Nephron (organoid): Measurements from ENCODE around the gene NINJ2.

ENCODE experiments used
- H3K27ac Mint-ChIP-seq, 3 experiments: 2 replicates each; pipeline ENCODE4 v1.8.0; 2020; ENCODE audit warnings: mixed read lengths in 3 of 3, mild to moderate bottlenecking in 2 of 3, moderate library complexity in 1 of 3
- H3K27me3 Mint-ChIP-seq: 2 replicates; pipeline ENCODE4 v1.8.0; 2021; ENCODE audit warnings: low read depth, mild to moderate bottlenecking, moderate library complexity, mixed read lengths
- H3K36me3 Mint-ChIP-seq: 2 replicates; pipeline ENCODE4 v1.8.0; 2020; ENCODE audit warnings: low read depth, mixed read lengths
- H3K4me1 Mint-ChIP-seq: 2 replicates; pipeline ENCODE4 v1.8.0; 2020; ENCODE audit warnings: mixed read lengths
- H3K4me3 Mint-ChIP-seq, 3 experiments: 2 replicates each; pipeline ENCODE4 v1.8.0; 2020; ENCODE audit warnings: mild to moderate bottlenecking in 3 of 3, mixed read lengths in 3 of 3, moderate library complexity in 2 of 3
- H3K9me3 Mint-ChIP-seq: 2 replicates; pipeline ENCODE4 v1.8.0; 2020; ENCODE audit warnings: mixed read lengths
- TF ChIP-seq, protein P1 (sequence below), 3 experiments: fragments of 200-600 bp; sonication (generic); IDR thresholded peaks; one replicate each; pipeline ENCODE4 v1.5.0; 2021; ENCODE audit warnings: antibody characterized with exemption in 3 of 3; ENCODE audit not compliant: unreplicated experiment in 3 of 3

The NINJ2 gene

GRCh38 chr12:666066-666465, 2.8 kb upstream of the NINJ2 start:
- TF ChIP-seq, protein P1, sequence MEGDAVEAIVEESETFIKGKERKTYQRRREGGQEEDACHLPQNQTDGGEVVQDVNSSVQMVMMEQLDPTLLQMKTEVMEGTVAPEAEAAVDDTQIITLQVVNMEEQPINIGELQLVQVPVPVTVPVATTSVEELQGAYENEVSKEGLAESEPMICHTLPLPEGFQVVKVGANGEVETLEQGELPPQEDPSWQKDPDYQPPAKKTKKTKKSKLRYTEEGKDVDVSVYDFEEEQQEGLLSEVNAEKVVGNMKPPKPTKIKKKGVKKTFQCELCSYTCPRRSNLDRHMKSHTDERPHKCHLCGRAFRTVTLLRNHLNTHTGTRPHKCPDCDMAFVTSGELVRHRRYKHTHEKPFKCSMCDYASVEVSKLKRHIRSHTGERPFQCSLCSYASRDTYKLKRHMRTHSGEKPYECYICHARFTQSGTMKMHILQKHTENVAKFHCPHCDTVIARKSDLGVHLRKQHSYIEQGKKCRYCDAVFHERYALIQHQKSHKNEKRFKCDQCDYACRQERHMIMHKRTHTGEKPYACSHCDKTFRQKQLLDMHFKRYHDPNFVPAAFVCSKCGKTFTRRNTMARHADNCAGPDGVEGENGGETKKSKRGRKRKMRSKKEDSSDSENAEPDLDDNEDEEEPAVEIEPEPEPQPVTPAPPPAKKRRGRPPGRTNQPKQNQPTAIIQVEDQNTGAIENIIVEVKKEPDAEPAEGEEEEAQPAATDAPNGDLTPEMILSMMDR (IDR thresholded peaks at IDR 0.05; ENCODE audit: unreplicated experiment in 3 of 3), result no peak
- Mint-ChIP-seq H3K27me3 (peaks cover 26% of the 10 kb centered on the region), H3K27ac (no peak overlapping the region), H3K36me3 (no peaks in the 10 kb centered on the region), H3K9me3 (no peaks in the 10 kb centered on the region), H3K4me1 (peaks cover 32% of the 10 kb centered on the region), H3K4me3 (no peak overlapping the region)

- Mint-ChIP-seq H3K36me3 (no peaks in the 10 kb centered on the region), H3K4me1 (peaks cover 32% of the 10 kb centered on the region), H3K27me3 (peaks cover 21% of the 10 kb centered on the region), H3K4me3 (no peak overlapping the region), H3K9me3 (no peaks in the 10 kb centered on the region), H3K27ac (no peak overlapping the region)
- TF ChIP-seq, protein P1 (IDR thresholded peaks at IDR 0.05; ENCODE audit: unreplicated experiment in 3 of 3), result no peak
Measured at GRCh38 chr12:664779-665092, 1.5 kb upstream of the NINJ2 start.

GRCh38 chr12:664075-664778, 982 bp upstream of the NINJ2 start:
- no peak overlapping the region for H3K4me3 Mint-ChIP-seq
- no peak overlapping the region for H3K27ac Mint-ChIP-seq
- peaks cover 32% of the 10 kb centered on the region for H3K4me1 Mint-ChIP-seq
- H3K36me3 Mint-ChIP-seq, result no peaks in the 10 kb centered on the region
- TF ChIP-seq, protein P1 (IDR thresholded peaks at IDR 0.05; ENCODE audit: unreplicated experiment in 3 of 3), result no peak
- H3K27me3 Mint-ChIP-seq, result peaks cover 21% of the 10 kb centered on the region
- no peaks in the 10 kb centered on the region for H3K9me3 Mint-ChIP-seq

- TF ChIP-seq, protein P1 (IDR thresholded peaks at IDR 0.05; ENCODE audit: unreplicated experiment in 3 of 3), result no peak
- H3K4me3 Mint-ChIP-seq, result peak overlapping the region; percentile 31 to 82 (median 74)
- H3K4me1 Mint-ChIP-seq, result peaks cover 32% of the 10 kb centered on the region
- no peaks in the 10 kb centered on the region for H3K36me3 Mint-ChIP-seq
- H3K27ac Mint-ChIP-seq, result peak overlapping the region; percentile 83 to 89 (median 85)
- H3K9me3 Mint-ChIP-seq, result no peaks in the 10 kb centered on the region
- peaks cover 21% of the 10 kb centered on the region for H3K27me3 Mint-ChIP-seq
Measured at GRCh38 chr12:662566-663292, 516 bp downstream of the NINJ2 start.

- Mint-ChIP-seq H3K4me3 (peak overlapping the region; percentile 4 to 82 (median 22)), H3K27ac (peak overlapping the region; percentile 29 to 89 (median 83)), H3K27me3 (peaks cover 20% of the 10 kb centered on the region), H3K36me3 (no peaks in the 10 kb centered on the region), H3K4me1 (peaks cover 29% of the 10 kb centered on the region), H3K9me3 (no peaks in the 10 kb centered on the region)
- TF ChIP-seq, protein P1 (IDR thresholded peaks at IDR 0.05; ENCODE audit: unreplicated experiment in 3 of 3), result no peak
Measured at GRCh38 chr12:661720-662486, 1.3 kb downstream of the NINJ2 start.
